HG02588 (cell line): ENCODE data around the gene EVI2A.
"Not testable (repeated sequence)": the region's sequence is repeated elsewhere in the genome, so short reads cannot be mapped to it uniquely, and the experiment has no call there.

Experiments used
- ATAC-seq: cut with Tn5 transposase; IDR thresholded peaks from one replicate; pipeline ENCODE4 v1.9.1; 2021; ENCODE audit warnings: mild to moderate bottlenecking, moderate library complexity; ENCODE audit not compliant: unreplicated experiment

EVI2A gene

DNA sequence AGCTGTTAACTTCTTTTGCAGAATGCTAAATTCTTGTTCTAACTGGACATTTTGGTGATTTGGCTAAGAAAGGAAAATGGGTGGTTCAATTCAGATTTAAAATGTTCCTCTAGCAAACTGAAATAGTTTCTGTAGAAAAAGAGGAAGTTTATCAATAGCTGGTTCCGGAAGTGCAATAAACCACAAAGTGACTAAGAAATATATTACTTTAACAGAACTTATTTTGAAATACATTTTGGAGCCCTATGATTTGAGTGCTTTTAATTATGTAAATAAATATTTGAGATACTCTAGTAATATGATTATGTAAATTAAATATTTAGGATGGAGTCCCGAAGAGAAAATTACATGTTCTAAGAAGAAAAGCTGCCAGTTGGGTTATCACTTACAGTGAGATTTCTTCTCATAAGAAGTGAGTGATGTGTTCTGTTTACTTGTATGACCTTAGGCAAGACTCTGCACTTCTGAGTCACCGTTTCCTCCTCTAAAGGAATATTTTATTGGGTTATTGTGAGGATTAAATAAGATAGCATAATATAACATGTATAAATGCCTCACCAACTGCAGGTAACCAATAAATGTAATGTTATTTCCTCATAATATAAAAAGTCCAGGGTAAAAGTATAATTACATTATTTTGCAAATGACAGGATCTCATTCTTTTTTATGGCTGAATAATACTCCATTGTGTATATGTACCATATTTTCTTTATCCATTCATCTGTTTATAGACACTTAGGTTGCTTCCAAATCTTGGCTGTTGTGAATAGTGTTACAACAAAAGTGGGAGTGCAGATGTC is 7.2 kb downstream of the EVI2A start, which contains the start of gene EVI2B:
Gene EVI2B, minus strand, starts transcription at position 73 of the 800 bp plus-strand sequence. CDS start 8,445 bp downstream, outside the sequence.
- no peak for ATAC-seq

DNA sequence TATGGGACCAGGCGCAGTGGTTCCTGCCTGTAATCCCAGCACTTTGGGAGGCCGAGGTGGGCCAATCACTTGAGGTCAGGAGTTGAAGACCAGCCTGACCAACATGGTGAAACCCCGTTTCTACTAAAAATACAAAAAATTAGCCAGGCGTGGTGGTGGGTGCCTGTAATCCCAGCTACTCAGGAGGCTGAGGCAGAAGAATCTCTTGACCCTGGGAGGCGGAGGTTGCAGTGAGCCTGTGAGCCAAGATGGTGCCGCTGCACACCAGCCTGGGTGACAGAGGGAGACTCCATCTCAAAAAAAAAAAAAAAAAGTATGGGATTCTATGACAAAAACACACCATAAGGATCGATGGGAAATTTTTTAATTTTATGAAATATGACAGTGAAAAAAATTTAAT is 9.2 kb downstream of the EVI2A start:
- not testable (repeated sequence) for ATAC-seq

DNA sequence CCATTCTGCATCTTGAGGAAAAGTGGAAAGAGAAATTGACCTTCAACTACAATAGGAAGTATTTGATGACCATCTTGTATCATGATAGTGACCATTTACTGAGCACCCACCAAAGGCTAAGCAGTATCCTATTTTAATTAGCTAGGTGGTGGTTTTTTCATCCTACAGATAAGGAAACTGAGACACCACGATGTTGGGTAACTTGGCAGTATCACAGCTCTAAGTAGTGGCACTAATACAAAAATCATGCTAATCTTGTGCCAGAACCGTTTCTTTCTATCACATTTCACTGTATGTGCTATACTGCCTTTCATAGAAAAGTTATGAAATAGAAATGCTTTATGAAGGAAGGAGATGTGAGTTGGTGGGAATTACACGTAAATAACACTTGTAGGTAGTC is 9.9 kb downstream of the EVI2A start:
- ATAC-seq: no peak

DNA sequence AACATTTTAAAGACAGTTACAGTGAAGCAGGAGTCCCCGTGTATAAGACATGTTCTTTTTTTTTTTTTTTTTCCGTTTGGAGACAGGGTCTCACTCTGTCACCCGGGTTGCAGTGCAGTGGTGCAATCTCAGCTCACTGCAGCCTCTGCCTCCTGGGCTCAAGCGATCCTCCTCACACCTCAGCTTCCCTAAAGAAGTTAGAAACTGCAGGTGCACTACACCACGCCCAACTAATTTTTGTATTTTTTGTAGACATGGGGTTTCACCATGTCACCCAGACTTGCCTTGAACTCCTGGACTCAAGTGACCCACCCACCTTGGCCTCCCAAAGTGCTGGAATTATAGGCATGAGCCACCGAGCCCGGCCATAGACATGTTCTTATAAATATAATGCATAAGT is 10.5 kb downstream of the EVI2A start:
- no peak for ATAC-seq

DNA sequence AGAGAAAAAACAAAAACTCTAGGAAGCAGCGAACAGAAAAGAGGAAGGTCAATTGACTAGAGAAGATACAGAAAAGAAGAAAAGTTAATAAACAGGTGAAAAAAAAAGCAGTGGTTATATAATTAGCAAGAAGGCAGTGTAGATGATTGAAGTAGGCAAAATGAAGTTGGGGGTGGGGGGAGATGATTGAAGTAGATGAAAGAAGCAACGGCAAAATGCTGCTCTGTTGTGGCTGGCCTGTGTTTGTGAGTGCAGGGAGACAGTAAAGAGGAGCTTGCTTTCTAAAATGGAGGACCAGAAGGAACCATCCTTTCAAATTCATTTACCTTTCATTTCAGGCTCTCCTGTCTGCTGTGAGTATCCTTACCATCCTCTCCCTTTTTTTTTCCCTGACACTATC is 11.2 kb downstream of the EVI2A start:
- ATAC-seq: no peak

DNA sequence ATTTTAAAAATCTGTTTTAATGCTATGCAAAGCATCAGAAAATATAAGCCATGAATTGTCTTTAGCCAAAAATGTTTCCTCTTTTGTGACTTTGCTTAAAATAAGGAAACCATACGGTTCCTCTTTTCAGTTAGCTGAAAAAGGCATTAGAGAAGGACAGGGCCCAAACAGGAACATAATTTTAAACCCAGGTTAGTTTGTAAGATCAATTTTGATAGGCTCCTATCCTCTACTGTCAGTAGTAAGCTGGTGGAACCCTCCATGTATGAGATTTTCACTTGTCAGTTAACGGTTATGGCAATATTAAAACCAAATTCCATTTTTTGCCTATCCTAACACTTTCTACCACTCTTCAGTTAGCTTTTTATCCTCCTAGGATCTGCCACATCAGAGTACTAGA is 11.9 kb downstream of the EVI2A start:
- ATAC-seq: no peak

DNA sequence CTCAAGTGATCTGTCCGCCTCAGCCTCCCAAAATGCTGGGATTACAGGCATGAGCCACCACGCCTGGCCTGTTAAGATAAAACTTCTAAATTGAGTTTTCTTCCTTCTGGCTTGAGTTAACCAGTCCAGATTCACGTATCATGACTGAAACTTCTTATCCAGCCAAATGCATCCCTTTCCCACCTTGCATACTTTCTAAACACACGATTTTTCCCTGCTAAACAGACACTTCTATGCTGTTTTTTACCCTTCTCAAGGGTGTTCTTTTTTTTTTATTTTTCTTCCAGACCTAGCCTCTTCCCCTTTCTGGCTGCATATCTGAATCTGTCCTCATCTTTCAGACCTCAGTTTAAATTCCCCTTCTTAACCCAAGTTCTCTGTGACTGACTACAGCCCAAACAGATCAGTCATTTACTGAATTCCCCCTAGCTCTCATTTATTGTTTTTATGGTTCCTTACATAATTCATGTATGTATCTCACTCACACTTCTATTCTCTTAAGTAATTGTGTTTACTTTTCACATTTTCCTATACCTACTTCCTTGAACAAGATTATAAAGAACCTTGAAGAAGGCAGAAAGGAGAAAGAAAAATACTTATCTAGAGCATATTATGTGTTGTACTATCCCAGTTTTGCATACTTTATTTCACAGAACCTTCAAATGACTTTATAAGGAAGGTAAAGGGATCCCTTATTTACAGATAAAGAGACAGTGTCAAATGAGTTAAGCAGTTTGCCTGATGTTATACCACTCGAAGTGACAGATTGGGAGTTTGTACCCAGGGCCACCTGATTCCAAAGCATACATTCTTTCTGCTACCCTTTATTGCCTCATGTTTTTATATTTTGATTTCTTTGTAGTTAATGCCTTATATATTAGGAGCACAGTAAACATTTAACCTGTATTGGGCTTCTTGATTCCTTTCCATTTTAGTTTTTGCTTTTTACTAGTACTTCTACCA is 12.8 kb downstream of the EVI2A start:
- no peak for ATAC-seq

DNA sequence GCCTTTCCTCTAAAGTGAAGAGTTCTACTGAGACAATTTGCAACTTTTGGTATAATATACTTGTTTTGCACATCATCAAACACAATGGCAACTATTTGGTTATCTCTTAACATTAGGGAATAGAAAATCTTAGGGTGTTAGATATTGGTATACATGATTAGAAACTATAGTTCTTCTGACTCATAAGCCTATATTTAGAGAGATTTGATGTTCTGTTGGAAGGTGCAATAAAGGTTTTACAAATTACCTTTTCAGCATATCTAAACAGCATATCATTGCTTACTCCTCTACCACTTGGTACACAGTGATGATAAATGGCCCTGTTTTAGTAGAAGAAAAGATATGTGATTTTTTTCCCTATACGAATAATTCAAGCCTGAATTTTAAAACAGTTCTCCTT is 13.8 kb downstream of the EVI2A start:
- ATAC-seq: no peak

DNA sequence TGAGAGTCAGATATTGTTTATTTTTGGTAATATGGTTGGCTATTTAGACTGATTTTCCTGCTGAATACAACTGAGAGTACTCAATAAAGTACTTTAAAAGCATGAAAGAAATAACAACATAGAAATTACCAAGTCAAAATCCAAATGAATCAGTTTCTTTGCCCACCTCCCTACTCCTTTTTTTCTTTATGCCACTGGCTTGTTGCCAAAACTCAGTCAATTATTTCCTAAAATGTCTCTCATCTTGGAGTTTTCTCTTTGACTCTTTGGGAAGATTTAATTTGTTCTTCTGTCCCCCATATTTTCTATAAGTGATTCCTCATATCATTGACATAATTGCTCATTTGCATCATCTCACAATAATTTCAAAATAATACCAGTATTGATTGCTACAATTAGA is 21.8 kb downstream of the EVI2A start:
- ATAC-seq: no peak

DNA sequence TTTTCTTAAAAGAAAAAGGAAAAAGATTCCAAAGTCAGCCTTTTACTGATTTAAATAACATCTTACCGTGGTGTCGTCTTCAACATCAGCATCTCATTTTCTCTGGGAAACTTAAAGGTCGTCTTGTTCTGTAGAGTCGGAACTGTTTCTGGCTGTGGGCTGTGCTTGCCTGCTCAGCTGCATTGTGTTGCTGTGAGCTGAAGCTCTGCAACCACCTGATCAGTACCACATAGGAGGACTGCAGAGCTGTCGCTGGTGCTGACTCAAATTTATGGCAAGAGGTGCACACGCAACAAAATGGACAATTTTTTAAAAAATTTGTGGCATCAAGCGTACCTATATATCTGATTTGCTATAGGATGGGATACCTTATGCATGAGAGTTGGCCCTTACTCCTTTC is 24.3 kb downstream of the EVI2A start, which contains the start of gene OMG:
Gene OMG, minus strand, starts transcription at position 150 of the 400 bp plus-strand sequence. CDS start 908 bp downstream, outside the sequence.
- no peak for ATAC-seq

DNA sequence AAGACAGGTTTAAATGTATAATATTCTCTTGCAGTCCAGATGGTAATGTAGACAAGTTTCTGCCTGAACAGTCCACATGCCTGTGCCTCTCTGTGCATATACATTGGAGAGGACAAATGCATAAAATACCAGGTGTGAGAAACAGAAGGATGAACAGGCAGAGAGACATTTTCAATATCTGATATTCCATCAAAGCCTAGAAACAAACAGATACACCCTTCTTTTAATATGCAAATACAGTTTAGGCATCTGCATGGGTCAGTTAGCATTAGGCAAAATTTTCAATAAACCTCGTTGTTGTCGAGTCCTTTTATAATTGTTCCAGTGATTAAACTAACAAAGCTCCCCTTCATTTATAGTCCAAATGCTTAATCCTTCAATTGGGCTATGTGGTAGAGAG is 25.3 kb downstream of the EVI2A start:
- ATAC-seq: no peak

DNA sequence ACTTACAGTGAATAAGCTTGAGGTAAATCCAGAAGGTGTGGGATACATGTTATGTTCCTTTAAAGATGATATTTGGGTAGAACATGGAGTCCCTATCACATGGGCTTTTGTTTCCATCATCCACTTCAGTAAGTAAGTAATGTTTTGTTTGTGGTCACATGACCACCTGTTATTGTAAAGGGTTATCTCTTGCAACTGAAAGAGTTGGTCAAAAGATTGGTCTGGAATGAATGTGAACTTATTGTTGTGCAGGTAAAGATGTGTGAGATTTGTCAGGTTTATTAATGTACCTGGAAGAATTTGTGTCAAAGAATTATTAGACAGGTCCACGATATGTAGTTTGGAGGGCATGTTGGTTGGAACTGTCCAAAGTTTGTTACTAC is 25.9 kb downstream of the EVI2A start:
- no peak for ATAC-seq

DNA sequence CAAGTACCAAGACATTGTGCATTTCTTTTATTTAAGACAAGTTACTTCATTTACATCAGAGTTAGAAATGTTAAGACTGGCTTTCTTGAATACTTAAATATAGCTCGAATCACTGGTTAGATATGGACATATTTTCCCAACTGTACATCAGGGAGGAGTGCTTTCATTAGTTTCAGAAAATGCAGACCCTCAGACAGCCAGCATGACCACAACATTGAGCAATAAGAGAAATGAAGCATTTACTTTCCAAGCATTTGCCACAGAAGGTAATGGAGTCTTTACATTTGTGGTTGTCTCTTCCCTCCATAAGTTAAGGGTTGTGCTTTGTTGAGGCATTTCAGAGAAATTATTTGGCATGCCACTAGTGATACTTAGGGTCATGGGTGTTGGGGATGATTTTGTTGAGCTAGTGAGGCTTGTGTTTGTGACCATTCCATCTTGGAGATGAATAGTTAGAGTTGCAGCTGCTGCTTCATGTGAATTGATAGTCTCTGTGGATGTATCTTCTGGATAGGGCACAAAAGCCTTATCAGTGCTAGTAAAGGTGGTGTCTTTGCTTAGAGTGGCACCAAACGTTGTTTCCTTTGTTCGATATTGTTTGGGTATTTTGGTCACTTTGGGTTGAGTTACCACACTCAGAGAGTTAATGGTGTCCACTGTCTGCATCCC is 26.5 kb downstream of the EVI2A start:
- ATAC-seq: no peak

DNA sequence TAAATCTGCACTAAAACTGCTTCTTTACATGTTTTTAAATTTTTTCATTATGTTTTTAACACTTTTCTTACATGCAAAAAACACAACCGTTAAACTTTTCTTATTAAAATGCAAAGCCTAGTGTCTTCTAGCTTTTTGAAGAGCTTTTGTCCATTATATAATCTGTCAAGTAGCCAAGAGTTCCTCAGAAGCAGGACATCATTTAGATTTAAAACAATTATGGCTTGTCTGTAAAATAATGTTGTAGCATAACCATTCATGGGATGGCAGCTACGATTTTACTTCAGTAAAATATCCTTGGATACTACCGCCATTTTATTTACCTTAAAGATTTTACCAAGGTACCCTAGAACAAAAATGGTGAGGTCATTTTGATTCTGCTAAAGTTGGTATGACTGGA is 27.2 kb downstream of the EVI2A start:
- ATAC-seq: no peak

DNA sequence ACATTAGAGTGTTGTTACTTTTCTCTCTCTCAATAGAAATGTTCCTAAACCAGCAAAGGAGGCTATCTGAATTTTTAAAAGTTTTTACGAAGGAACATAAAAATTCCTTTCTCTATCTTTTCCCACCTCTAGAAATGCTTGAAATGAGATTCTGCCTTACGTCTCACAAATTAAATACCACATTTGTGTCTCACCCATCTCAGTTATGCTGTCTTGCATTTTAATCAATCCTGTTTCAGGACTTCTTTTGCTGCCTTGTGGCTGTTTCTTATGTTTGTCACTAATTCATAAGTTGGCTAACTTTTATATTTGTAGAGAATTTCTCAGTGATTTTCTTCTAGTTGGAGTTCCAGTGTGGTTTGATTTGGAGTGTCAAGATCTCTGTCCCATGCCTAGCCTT is 27.8 kb downstream of the EVI2A start:
- no peak for ATAC-seq

DNA sequence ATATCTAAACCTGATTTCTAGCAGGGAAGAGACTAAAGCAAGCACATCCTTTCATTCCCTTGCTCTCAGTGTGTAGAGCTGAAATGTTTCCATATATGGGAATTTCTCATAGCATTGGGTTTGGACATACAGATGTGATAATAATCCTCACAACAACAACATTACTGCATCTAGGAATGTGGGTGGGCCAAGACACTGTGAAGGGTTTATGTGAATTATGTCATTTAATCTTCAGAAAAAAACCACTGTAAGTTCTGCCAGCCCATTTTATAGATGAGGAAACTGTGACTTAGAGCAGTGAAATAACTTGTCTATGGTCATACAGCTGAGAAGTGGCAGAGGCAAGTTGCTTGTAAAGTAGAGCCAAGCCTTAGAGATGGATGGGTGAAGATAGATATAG is 29.6 kb downstream of the EVI2A start:
- no peak for ATAC-seq

DNA sequence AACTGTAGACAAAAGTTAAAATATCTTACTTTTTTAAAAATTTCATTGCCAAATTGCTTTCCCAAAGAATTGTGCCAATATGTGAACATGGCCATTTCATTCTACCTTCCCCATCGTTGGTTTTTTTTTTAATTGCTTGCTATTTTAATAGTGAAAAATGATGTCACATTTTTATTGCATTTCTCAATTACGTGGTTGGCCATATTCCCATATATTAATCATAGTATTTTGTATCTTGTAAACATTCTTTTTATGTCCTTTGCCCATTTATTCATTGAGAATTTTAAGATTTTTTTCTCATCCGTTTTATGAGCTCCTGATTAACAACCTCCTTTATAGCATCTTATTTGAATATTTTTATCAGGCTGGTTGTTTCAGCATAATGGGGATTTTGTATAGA is 31.6 kb downstream of the EVI2A start:
- no peak for ATAC-seq

DNA sequence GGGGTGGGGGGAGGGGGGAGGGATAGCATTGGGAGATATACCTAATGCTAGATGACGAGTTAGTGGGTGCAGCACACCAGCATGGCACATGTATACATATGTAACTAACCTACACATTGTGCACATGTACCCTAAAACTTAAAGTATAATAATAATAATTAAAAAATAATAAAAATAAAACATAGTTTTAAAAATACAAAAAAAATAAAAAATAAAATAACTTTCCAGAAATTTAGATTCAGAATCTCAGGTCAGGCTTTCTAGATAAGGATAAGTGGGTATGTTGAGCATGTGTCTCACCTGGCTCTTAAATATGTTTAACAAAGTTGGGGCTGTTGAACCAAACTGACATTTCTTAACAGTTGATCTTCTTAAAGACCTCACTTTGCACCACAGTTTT is 33.5 kb downstream of the EVI2A start:
- ATAC-seq: not testable (repeated sequence)

DNA sequence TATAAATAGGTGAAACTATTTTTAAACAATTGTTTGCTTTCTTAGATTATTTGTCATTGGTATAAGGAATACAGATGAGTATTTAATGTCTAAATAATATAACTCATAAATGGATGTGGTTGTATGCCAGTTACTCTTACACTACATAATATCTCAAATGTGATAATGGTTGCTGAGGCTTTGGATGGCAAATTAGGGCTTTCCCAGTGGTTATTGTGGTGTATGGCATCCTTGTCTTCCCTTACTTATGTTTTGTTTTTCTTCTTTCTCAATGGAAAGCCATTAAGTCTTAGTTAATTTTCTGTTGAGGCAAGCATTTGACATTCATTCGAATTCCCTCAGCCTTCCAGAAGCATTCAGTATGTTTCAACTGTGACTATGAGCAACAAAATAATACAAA is 34.8 kb downstream of the EVI2A start:
- no peak for ATAC-seq

DNA sequence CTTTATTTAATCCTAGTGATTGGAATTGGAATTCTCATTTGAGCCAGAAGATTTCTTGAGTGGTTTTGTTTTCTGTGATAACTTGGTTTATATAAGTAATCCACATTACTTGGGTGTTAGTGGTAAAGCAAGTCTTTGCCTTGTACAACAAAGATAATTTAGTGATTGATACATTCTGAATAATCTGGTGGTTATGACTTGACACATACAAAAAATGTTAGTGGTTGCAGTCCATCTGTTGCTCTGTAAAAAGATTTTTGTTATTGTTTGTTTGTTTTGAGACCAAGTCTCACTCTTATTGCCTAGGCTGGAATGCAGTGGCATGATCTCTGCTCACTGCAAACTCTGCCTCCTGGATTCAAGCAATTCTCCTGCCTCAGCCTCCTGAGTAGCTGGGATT is 37.6 kb downstream of the EVI2A start:
- ATAC-seq: no peak

DNA sequence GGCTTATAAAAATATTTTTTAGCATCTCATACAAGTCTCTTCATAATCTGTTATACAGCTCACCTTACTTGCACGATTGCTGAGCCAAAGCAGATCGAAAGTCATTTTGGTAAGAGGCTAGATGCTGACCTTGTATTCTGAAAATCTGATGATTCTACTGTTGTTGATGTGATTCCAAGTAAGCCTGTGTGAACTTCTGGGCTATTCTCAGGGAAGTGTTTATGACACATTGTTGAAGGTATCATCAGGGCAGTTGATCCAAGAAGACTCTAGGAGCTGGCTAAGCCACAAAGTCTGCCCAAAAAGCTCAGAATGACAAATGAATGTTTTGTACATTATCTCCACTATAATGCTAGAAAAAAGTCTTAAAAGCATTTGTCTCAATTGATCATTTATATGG is 40.4 kb downstream of the EVI2A start:
- ATAC-seq: no peak
